RWPE2 (cell line): ENCODE results near the gene NUSAP1.
A peak's percentile ranks its signal among the peaks of the same experiment; 100 is the strongest.

Experiments
- ATAC-seq: fragments of 200-7000 bp; cut with Tn5 transposase; 3 replicates; pipeline ENCODE4 v1.9.1; 2021; ENCODE audit warnings: low read depth
- DNase-seq: peaks from one replicate; pipeline ENCODE4 v3.0.0-alpha.2; 2020; ENCODE audit warnings: low spot score
- H3K27ac ChIP-seq: fragments of 450-650 bp; 2 replicates; pipeline ENCODE4 v1.5.1; 2017; ENCODE audit warnings: mild to moderate bottlenecking; ENCODE audit not compliant: poor library complexity, severe bottlenecking
- H3K27me3 ChIP-seq: fragments of 250-450 bp; sonication (Bioruptor Pico); 2 replicates; pipeline ENCODE4 v1.5.1; 2021; ENCODE audit warnings: mild to moderate bottlenecking, moderate library complexity; ENCODE audit not compliant: insufficient read depth, poor library complexity, severe bottlenecking
- H3K36me3 ChIP-seq: fragments of 250-450 bp; sonication (Bioruptor Pico); 2 replicates; pipeline ENCODE4 v1.5.1; 2020; ENCODE audit warnings: low read depth, mild to moderate bottlenecking, moderate library complexity
- H3K4me1 ChIP-seq: fragments of 250-450 bp; sonication (Bioruptor Pico); 2 replicates; pipeline ENCODE4 v1.5.1; 2021; ENCODE audit warnings: mild to moderate bottlenecking, moderate library complexity; ENCODE audit not compliant: insufficient read depth, poor library complexity, severe bottlenecking
- H3K4me3 ChIP-seq: fragments of 250-450 bp; sonication (Bioruptor Pico); 2 replicates; pipeline ENCODE4 v1.5.1; 2021; ENCODE audit warnings: mild to moderate bottlenecking, moderate library complexity; ENCODE audit not compliant: severe bottlenecking
- H3K9me3 ChIP-seq: fragments of 250-450 bp; sonication (Bioruptor Pico); 2 replicates; pipeline ENCODE4 v1.5.1; 2021; ENCODE audit warnings: mild to moderate bottlenecking, moderate library complexity; ENCODE audit not compliant: severe bottlenecking
- CTCF ChIP-seq: fragments of 450-650 bp; IDR thresholded peaks from one replicate; pipeline ENCODE4 v1.5.1; 2017; ENCODE audit warnings: mild to moderate bottlenecking, moderate library complexity; ENCODE audit not compliant: poor library complexity, severe bottlenecking

NUSAP1 gene

GRCh38 chr15:41337047-41337446 is 4.4 kb downstream of the NUSAP1 start:
- Histone ChIP-seq H3K27me3 (no peaks in the 10 kb centered on the region), H3K4me1 (peaks cover 13% of the 10 kb centered on the region), H3K9me3 (no peaks in the 10 kb centered on the region), H3K36me3 (peaks cover 61% of the 10 kb centered on the region), H3K27ac (no peak overlapping the region), H3K4me3 (no peak overlapping the region)
- DNase-seq (peak; percentile 41), ATAC-seq (no peak)
- no peak for TF ChIP-seq CTCF

- Histone ChIP-seq H3K36me3 (peaks cover 69% of the 10 kb centered on the region), H3K4me1 (peaks cover 13% of the 10 kb centered on the region), H3K9me3 (no peaks in the 10 kb centered on the region), H3K27ac (no peak overlapping the region), H3K4me3 (no peak overlapping the region), H3K27me3 (no peaks in the 10 kb centered on the region)
- DNase-seq (peak; percentile 8), ATAC-seq (no peak)
- no peak for TF ChIP-seq CTCF
Measured at GRCh38 chr15:41337631-41338522, 5.2 kb downstream of the NUSAP1 start.

- TF ChIP-seq CTCF, result no peak
- no peak overlapping the region for H3K4me3 ChIP-seq
- no peak overlapping the region for H3K27ac ChIP-seq
- no peaks in the 10 kb centered on the region for H3K4me1 ChIP-seq
- peaks cover 79% of the 10 kb centered on the region for H3K36me3 ChIP-seq
- H3K9me3 ChIP-seq, result no peaks in the 10 kb centered on the region
- ATAC-seq (no peak), DNase-seq (peak; percentile 24)
- H3K27me3 ChIP-seq, result no peaks in the 10 kb centered on the region
Measured at GRCh38 chr15:41340189-41340695, 7.6 kb downstream of the NUSAP1 start.

GRCh38 chr15:41341519-41341918 is 8.8 kb downstream of the NUSAP1 start:
- no peak overlapping the region for H3K27ac ChIP-seq
- ATAC-seq, result no peak
- peak; percentile 8 for DNase-seq
- H3K27me3 ChIP-seq, result no peaks in the 10 kb centered on the region
- peaks cover 92% of the 10 kb centered on the region for H3K36me3 ChIP-seq
- H3K9me3 ChIP-seq, result no peaks in the 10 kb centered on the region
- no peak overlapping the region for H3K4me3 ChIP-seq
- no peak for TF ChIP-seq CTCF
- H3K4me1 ChIP-seq, result no peaks in the 10 kb centered on the region

GRCh38 chr15:41347236-41347635 is 14.6 kb downstream of the NUSAP1 start:
- peaks cover 100% of the 10 kb centered on the region for H3K36me3 ChIP-seq
- no peaks in the 10 kb centered on the region for H3K27me3 ChIP-seq
- no peak for TF ChIP-seq CTCF
- ATAC-seq (no peak), DNase-seq (no peak)
- no peak overlapping the region for H3K27ac ChIP-seq
- no peak overlapping the region for H3K4me3 ChIP-seq
- no peaks in the 10 kb centered on the region for H3K4me1 ChIP-seq
- no peaks in the 10 kb centered on the region for H3K9me3 ChIP-seq
